ENCODE results near the gene MIOX.

MIOX gene

DNA sequence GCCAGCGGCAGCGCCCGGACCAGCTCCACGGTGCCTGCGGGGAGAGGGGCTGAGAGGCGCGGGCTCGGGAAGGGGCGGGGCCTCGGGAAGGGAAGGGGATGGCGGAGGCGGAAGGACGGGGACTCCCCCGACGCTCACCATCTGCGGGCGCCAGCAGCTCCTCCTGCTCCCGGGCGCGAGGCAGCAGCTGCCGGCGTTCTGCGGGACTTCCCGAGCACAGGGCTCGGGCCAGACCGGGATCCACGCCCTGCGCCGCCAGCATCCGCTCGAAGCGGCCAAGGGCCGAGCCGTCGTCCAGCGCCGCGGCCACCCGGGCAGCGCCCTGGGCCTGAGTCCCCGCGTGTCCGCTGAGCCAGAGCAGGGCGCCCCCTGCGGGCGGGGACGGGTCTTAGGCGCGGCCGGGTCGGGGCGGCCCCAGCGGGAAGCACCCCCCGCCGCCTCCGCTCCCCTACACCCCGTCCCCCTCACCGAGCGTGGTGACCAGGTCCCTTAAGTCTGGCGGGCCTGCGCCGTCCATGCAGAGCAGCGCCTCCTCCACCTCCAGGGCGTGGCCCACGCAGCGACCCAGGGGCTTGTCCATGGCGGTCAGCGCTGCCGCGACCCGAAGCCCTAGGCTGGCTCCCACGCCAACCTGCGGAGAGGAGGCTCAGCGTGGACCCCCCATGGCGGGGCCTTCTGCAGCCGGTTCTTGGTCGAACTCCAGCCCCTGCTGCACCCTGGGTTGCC, 39.6 kb downstream of the MIOX start (continued):
- TF ChIP-seq, protein P1, sequence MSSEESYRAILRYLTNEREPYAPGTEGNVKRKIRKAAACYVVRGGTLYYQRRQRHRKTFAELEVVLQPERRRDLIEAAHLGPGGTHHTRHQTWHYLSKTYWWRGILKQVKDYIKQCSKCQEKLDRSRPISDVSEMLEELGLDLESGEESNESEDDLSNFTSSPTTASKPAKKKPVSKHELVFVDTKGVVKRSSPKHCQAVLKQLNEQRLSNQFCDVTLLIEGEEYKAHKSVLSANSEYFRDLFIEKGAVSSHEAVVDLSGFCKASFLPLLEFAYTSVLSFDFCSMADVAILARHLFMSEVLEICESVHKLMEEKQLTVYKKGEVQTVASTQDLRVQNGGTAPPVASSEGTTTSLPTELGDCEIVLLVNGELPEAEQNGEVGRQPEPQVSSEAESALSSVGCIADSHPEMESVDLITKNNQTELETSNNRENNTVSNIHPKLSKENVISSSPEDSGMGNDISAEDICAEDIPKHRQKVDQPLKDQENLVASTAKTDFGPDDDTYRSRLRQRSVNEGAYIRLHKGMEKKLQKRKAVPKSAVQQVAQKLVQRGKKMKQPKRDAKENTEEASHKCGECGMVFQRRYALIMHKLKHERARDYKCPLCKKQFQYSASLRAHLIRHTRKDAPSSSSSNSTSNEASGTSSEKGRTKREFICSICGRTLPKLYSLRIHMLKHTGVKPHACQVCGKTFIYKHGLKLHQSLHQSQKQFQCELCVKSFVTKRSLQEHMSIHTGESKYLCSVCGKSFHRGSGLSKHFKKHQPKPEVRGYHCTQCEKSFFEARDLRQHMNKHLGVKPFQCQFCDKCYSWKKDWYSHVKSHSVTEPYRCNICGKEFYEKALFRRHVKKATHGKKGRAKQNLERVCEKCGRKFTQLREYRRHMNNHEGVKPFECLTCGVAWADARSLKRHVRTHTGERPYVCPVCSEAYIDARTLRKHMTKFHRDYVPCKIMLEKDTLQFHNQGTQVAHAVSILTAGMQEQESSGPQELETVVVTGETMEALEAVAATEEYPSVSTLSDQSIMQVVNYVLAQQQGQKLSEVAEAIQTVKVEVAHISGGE (tag by site-specific recombination; conservative IDR thresholded peaks at IDR 0.05; ENCODE audit: low read depth), result peak; percentile 68; the same call in 1 of the 2 replicates
- TF ChIP-seq ZSCAN16 (tag by site-specific recombination; IDR thresholded peaks at IDR 0.05) (no peak), KLF16 (tag by site-specific recombination; IDR thresholded peaks at IDR 0.05) (peak; percentile 56; the same call in 1 of the 2 replicates), ZBTB8A (tag by site-specific recombination; IDR thresholded peaks at IDR 0.05) (peak; percentile 87), HIC1 (tag by site-specific recombination; IDR thresholded peaks at IDR 0.05) (no peak; the same call in 1 of the 2 replicates), ZNF138 (tag by site-specific recombination; IDR thresholded peaks at IDR 0.05; ENCODE audit: borderline replicate concordance) (no peak), PRDM1 (tag by site-specific recombination; IDR thresholded peaks at IDR 0.05) (no peak), ZFHX2 (tag by site-specific recombination; conservative IDR thresholded peaks at IDR 0.05) (peak; percentile 51; the same call in 1 of the 2 replicates), ZBTB20 (tag by site-specific recombination; IDR thresholded peaks at IDR 0.05) (peak; percentile 57), MYNN (tag by site-specific recombination; IDR thresholded peaks at IDR 0.05; ENCODE audit: borderline replicate concordance) (no peak), PRDM2 (tag by site-specific recombination; IDR thresholded peaks at IDR 0.05; ENCODE audit: borderline replicate concordance) (no peak), ZNF501 (tag by site-specific recombination; IDR thresholded peaks at IDR 0.05) (no peak), ZNF121 (tag by site-specific recombination; IDR thresholded peaks at IDR 0.05) (no peak), ZNF610 (tag by site-specific recombination; IDR thresholded peaks at IDR 0.05; ENCODE audit: borderline replicate concordance) (peak; percentile 46; the same call in 1 of the 2 replicates), ZNF514 (tag by site-specific recombination; IDR thresholded peaks at IDR 0.05) (no peak), OSR2 (tag by site-specific recombination; IDR thresholded peaks at IDR 0.05) (peak; percentile 21; the same call in 1 of the 2 replicates), ZNF701 (tag by site-specific recombination; IDR thresholded peaks at IDR 0.05) (no peak), ZNF654 (tag by site-specific recombination; IDR thresholded peaks at IDR 0.05; ENCODE audit: low read depth) (no peak), ZNF558 (tag by site-specific recombination; IDR thresholded peaks at IDR 0.05) (no peak)
- TF ChIP-seq, protein P2, sequence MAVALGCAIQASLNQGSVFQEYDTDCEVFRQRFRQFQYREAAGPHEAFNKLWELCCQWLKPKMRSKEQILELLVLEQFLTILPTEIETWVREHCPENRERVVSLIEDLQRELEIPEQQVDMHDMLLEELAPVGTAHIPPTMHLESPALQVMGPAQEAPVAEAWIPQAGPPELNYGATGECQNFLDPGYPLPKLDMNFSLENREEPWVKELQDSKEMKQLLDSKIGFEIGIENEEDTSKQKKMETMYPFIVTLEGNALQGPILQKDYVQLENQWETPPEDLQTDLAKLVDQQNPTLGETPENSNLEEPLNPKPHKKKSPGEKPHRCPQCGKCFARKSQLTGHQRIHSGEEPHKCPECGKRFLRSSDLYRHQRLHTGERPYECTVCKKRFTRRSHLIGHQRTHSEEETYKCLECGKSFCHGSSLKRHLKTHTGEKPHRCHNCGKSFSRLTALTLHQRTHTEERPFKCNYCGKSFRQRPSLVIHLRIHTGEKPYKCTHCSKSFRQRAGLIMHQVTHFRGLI (tag by site-specific recombination; IDR thresholded peaks at IDR 0.05), result peak; percentile 88
- TF ChIP-seq, protein P3, sequence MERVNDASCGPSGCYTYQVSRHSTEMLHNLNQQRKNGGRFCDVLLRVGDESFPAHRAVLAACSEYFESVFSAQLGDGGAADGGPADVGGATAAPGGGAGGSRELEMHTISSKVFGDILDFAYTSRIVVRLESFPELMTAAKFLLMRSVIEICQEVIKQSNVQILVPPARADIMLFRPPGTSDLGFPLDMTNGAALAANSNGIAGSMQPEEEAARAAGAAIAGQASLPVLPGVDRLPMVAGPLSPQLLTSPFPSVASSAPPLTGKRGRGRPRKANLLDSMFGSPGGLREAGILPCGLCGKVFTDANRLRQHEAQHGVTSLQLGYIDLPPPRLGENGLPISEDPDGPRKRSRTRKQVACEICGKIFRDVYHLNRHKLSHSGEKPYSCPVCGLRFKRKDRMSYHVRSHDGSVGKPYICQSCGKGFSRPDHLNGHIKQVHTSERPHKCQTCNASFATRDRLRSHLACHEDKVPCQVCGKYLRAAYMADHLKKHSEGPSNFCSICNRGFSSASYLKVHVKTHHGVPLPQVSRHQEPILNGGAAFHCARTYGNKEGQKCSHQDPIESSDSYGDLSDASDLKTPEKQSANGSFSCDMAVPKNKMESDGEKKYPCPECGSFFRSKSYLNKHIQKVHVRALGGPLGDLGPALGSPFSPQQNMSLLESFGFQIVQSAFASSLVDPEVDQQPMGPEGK (tag by site-specific recombination; IDR thresholded peaks at IDR 0.05), result 0 out of 2 replicates have a peak, but pooled peaks have one; percentile 20
- TF ChIP-seq, protein P4, sequence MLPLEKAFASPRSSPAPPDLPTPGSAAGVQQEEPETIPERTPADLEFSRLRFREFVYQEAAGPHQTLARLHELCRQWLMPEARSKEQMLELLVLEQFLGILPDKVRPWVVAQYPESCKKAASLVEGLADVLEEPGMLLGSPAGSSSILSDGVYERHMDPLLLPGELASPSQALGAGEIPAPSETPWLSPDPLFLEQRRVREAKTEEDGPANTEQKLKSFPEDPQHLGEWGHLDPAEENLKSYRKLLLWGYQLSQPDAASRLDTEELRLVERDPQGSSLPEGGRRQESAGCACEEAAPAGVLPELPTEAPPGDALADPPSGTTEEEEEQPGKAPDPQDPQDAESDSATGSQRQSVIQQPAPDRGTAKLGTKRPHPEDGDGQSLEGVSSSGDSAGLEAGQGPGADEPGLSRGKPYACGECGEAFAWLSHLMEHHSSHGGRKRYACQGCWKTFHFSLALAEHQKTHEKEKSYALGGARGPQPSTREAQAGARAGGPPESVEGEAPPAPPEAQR (tag by site-specific recombination; IDR thresholded peaks at IDR 0.05), result no peak

Data from HEK293 (cell line).